ENCODE measurements around the gene ACTN4.

ACTN4 gene

GRCh38 chr19:38695832-38696728 lies 48.6 kb downstream of the ACTN4 start:
- no peak for DNase-seq (ENCODE audit: low read depth)

GRCh38 chr19:38696729-38697055 lies 49.2 kb downstream of the ACTN4 start:
- DNase-seq (ENCODE audit: low read depth), result no peak

- no peak for DNase-seq (ENCODE audit: low read depth)
These were observed 49.7 kb downstream of the ACTN4 start for GRCh38 chr19:38697197-38697596.

- no peak for DNase-seq (ENCODE audit: low read depth)
These were observed 50.2 kb downstream of the ACTN4 start for GRCh38 chr19:38697641-38698071.

- no peak for DNase-seq (ENCODE audit: low read depth)
These were observed 51.0 kb downstream of the ACTN4 start for GRCh38 chr19:38698225-38699026.

GRCh38 chr19:38699027-38699346 lies 51.5 kb downstream of the ACTN4 start:
- DNase-seq (ENCODE audit: low read depth), result no peak

- DNase-seq (ENCODE audit: low read depth), result no peak
These were observed 52.3 kb downstream of the ACTN4 start for GRCh38 chr19:38699647-38700349.

GRCh38 chr19:38700350-38700901 lies 53.0 kb downstream of the ACTN4 start:
- no peak for DNase-seq (ENCODE audit: low read depth)

GRCh38 chr19:38700902-38701454 lies 53.5 kb downstream of the ACTN4 start:
- no peak for DNase-seq (ENCODE audit: low read depth)

- no peak for DNase-seq (ENCODE audit: low read depth)
These were observed 54.1 kb downstream of the ACTN4 start for GRCh38 chr19:38701455-38702063.

GRCh38 chr19:38702278-38702677 lies 54.8 kb downstream of the ACTN4 start:
- DNase-seq (ENCODE audit: low read depth), result no peak

GRCh38 chr19:38703509-38703908 lies 56.1 kb downstream of the ACTN4 start:
- no peak for DNase-seq (ENCODE audit: low read depth)

GRCh38 chr19:38704488-38705026 lies 57.1 kb downstream of the ACTN4 start:
- no peak for DNase-seq (ENCODE audit: low read depth)

- no peak for DNase-seq (ENCODE audit: low read depth)
These were observed 58.0 kb downstream of the ACTN4 start for GRCh38 chr19:38705197-38706019.

GRCh38 chr19:38706792-38707511 lies 59.5 kb downstream of the ACTN4 start:
- DNase-seq (ENCODE audit: low read depth), result no peak

- no peak for DNase-seq (ENCODE audit: low read depth)
These were observed 60.2 kb downstream of the ACTN4 start for GRCh38 chr19:38707512-38708114.

- DNase-seq (ENCODE audit: low read depth), result no peak
These were observed 61.1 kb downstream of the ACTN4 start for GRCh38 chr19:38708413-38709024.

GRCh38 chr19:38709119-38709518 lies 61.7 kb downstream of the ACTN4 start:
- DNase-seq (ENCODE audit: low read depth), result no peak

Data from GM04504 (cell line).